Mucosa of gallbladder (tissue), 1 donor: ENCODE measurements around the gene FLNB. TPM values are rescaled to one million over a fixed set of nuclear protein-coding genes. Genes with fewer than 3 reads are reported as not detected.
"Not testable (repeated sequence)": the region's sequence is repeated elsewhere in the genome, so short reads cannot be mapped to it uniquely, and the experiment has no call there.

Experiments used
- DNase-seq: peaks from one replicate; pipeline ENCODE4 v3.0.0-alpha.2; 2020; ENCODE audit warnings: low spot score
- total RNA-seq: library from RNA; stranded (reverse); gene quantifications from one replicate; pipeline ENCODE4 v1.2.1, GENCODE V29; 2021
- donor health status: DM: no; HTN: no; CAD: no.

The FLNB gene
- total RNA-seq, 1 donor from 2014 or later = 119 TPM

- DNase-seq = no peak
Observed at GRCh38 chr3:58180940-58181587, 172.8 kb downstream of the FLNB start.

GRCh38 chr3:58183221-58183620 is 175.0 kb downstream of the FLNB start:
- DNase-seq = no peak

GRCh38 chr3:58183891-58184290 is 175.7 kb downstream of the FLNB start:
- no peak for DNase-seq

- DNase-seq = no peak
Observed at GRCh38 chr3:58184309-58184981, 176.2 kb downstream of the FLNB start.

- DNase-seq = no peak
Observed at GRCh38 chr3:58184982-58185360, 176.7 kb downstream of the FLNB start.

- DNase-seq = no peak
Observed at GRCh38 chr3:58188173-58188564, 179.9 kb downstream of the FLNB start.

GRCh38 chr3:58188921-58189451 is 180.8 kb downstream of the FLNB start:
- no peak for DNase-seq

GRCh38 chr3:58189691-58190090 is 181.5 kb downstream of the FLNB start:
- no peak for DNase-seq

GRCh38 chr3:58190291-58190690 is 182.1 kb downstream of the FLNB start:
- no peak for DNase-seq

GRCh38 chr3:58190882-58191281 is 182.7 kb downstream of the FLNB start:
- DNase-seq = no peak

GRCh38 chr3:58191361-58191991 is 183.3 kb downstream of the FLNB start:
- DNase-seq = no peak

- DNase-seq = no peak
Observed at GRCh38 chr3:58192069-58192468, 183.8 kb downstream of the FLNB start.

GRCh38 chr3:58193682-58194407 is 185.6 kb downstream of the FLNB start:
- DNase-seq = no peak

GRCh38 chr3:58197588-58197987 is 189.4 kb downstream of the FLNB start:
- no peak for DNase-seq

GRCh38 chr3:58198362-58198761 is 190.1 kb downstream of the FLNB start:
- DNase-seq = no peak

- DNase-seq = no peak
Observed at GRCh38 chr3:58198804-58199203, 190.6 kb downstream of the FLNB start.

GRCh38 chr3:58200121-58200709 is 192.0 kb downstream of the FLNB start:
- no peak for DNase-seq

GRCh38 chr3:58200846-58201355 is 192.7 kb downstream of the FLNB start:
- no peak for DNase-seq

- DNase-seq = not testable (repeated sequence)
Observed at GRCh38 chr3:58201451-58201850, 193.2 kb downstream of the FLNB start.

- no peak for DNase-seq
Observed at GRCh38 chr3:58202917-58203360, 194.7 kb downstream of the FLNB start.

GRCh38 chr3:58203541-58203940 is 195.3 kb downstream of the FLNB start:
- no peak for DNase-seq

GRCh38 chr3:58204720-58205119 is 196.5 kb downstream of the FLNB start:
- no peak for DNase-seq
